ENCODE results near the gene SVIL. TPM values are rescaled to one million over a fixed set of nuclear protein-coding genes. Genes with fewer than 3 reads are reported as not detected.
"Not testable (repeated sequence)": the region's sequence is repeated elsewhere in the genome, so short reads cannot be mapped to it uniquely, and the experiment has no call there.

Gene SVIL
- total and polyA plus RNA-seq, 2 donors (not counting 1 experiment from before 2014, with no cell fraction given): 0.74 to 0.88 TPM

- H3K9ac ChIP-seq (ENCODE audit: low read length): no peak overlapping the region
- H3K4me1 Mint-ChIP-seq: no peaks in the 10 kb centered on the region
- CTCF ChIA-PET: no interaction called here
- no peak overlapping the region for H3K4me3 Mint-ChIP-seq
- H4K20me1 ChIP-seq (ENCODE audit: control insufficient read depth, insufficient read depth, low read length, poor library complexity, severe bottlenecking): no peaks in the 10 kb centered on the region
- H2AFZ ChIP-seq (ENCODE audit: insufficient read depth, low read depth, low read length, poor library complexity, severe bottlenecking): no peak overlapping the region
- peaks cover 6% of the 10 kb centered on the region for H3K27me3 Mint-ChIP-seq
- H3K4me1 ChIP-seq (ENCODE audit: control insufficient read depth in 2 of 2, insufficient read depth in 2 of 2, low read length in 2 of 2): no peaks in the 10 kb centered on the region
- no peak for TF ChIP-seq EZH2 (IDR thresholded peaks at IDR 0.05; ENCODE audit: borderline replicate concordance, insufficient read depth, low read depth, low read length, poor library complexity, severe bottlenecking)
- TF ChIP-seq, protein P1, sequence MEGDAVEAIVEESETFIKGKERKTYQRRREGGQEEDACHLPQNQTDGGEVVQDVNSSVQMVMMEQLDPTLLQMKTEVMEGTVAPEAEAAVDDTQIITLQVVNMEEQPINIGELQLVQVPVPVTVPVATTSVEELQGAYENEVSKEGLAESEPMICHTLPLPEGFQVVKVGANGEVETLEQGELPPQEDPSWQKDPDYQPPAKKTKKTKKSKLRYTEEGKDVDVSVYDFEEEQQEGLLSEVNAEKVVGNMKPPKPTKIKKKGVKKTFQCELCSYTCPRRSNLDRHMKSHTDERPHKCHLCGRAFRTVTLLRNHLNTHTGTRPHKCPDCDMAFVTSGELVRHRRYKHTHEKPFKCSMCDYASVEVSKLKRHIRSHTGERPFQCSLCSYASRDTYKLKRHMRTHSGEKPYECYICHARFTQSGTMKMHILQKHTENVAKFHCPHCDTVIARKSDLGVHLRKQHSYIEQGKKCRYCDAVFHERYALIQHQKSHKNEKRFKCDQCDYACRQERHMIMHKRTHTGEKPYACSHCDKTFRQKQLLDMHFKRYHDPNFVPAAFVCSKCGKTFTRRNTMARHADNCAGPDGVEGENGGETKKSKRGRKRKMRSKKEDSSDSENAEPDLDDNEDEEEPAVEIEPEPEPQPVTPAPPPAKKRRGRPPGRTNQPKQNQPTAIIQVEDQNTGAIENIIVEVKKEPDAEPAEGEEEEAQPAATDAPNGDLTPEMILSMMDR (IDR thresholded peaks at IDR 0.05): no peak
- no peaks in the 10 kb centered on the region for H3K9me3 ChIP-seq (ENCODE audit: control extremely low read depth in 1 of 3, control insufficient read depth in 2 of 3, insufficient read depth in 1 of 3, low read length in 2 of 3)
- no peaks in the 10 kb centered on the region for H3K79me2 ChIP-seq (ENCODE audit: control insufficient read depth, insufficient read depth, low read length)
- intact Hi-C loops (cut with micrococcal nuclease): no loop called here
- WGBS (ENCODE audit: insufficient coverage): no CpG with 5 or more reads among the region's 2 CpGs
- no peak overlapping the region for H3K4me3 ChIP-seq (ENCODE audit: control extremely low read depth in 1 of 5, extremely low read depth in 1 of 5, insufficient read depth in 1 of 5, low read depth in 2 of 5, low read length in 4 of 5)
- H3K27ac ChIP-seq (ENCODE audit: low read length in 2 of 2): no peak overlapping the region
- H3K9me3 Mint-ChIP-seq (ENCODE audit: insufficient read depth): peaks cover 2% of the 10 kb centered on the region
- no peak overlapping the region for H3K4me2 ChIP-seq (replicated peaks; ENCODE audit: low read depth, low read length, poor library complexity, severe bottlenecking)
- no peaks in the 10 kb centered on the region for H3K27me3 ChIP-seq (replicated peaks in 1 of 4; ENCODE audit: control extremely low read depth in 1 of 4, control insufficient read depth in 3 of 4, insufficient read depth in 4 of 4, low read length in 3 of 4)
- no peak for DNase-seq
- no peak overlapping the region for H3K27ac Mint-ChIP-seq
- H3K36me3 ChIP-seq (replicated peaks in 1 of 2; ENCODE audit: control extremely low read depth in 1 of 2, control insufficient read depth in 1 of 2, extremely low read depth in 1 of 2, insufficient read depth in 2 of 2, low read length in 1 of 2): no peaks in the 10 kb centered on the region
- ATAC-seq (ENCODE audit: low read depth): no peak
- POLR2A ChIA-PET: no interaction called here
Measured at GRCh38 chr10:29615195-29615594, 19.6 kb downstream of the SVIL start.

- DNase-seq; POLR2A ChIA-PET; H4K20me1 ChIP-seq (ENCODE audit: control insufficient read depth, insufficient read depth, low read length, poor library complexity, severe bottlenecking); ATAC-seq (ENCODE audit: low read depth); H3K27me3 ChIP-seq (replicated peaks in 1 of 4; ENCODE audit: control extremely low read depth in 1 of 4, control insufficient read depth in 3 of 4, insufficient read depth in 4 of 4, low read length in 3 of 4); H3K79me2 ChIP-seq (ENCODE audit: control insufficient read depth, insufficient read depth, low read length); H3K9me3 Mint-ChIP-seq (ENCODE audit: insufficient read depth); H3K9me3 ChIP-seq (ENCODE audit: control extremely low read depth in 1 of 3, control insufficient read depth in 2 of 3, insufficient read depth in 1 of 3, low read length in 2 of 3); H3K36me3 ChIP-seq (replicated peaks in 1 of 2; ENCODE audit: control extremely low read depth in 1 of 2, control insufficient read depth in 1 of 2, extremely low read depth in 1 of 2, insufficient read depth in 2 of 2, low read length in 1 of 2); H3K27ac Mint-ChIP-seq; CTCF ChIA-PET; H3K4me1 Mint-ChIP-seq; H3K4me1 ChIP-seq (ENCODE audit: control insufficient read depth in 2 of 2, insufficient read depth in 2 of 2, low read length in 2 of 2); H2AFZ ChIP-seq (ENCODE audit: insufficient read depth, low read depth, low read length, poor library complexity, severe bottlenecking); intact Hi-C loops (cut with micrococcal nuclease); H3K9ac ChIP-seq (ENCODE audit: low read length); H3K4me2 ChIP-seq (replicated peaks; ENCODE audit: low read depth, low read length, poor library complexity, severe bottlenecking); H3K4me3 ChIP-seq (ENCODE audit: control extremely low read depth in 1 of 5, extremely low read depth in 1 of 5, insufficient read depth in 1 of 5, low read depth in 2 of 5, low read length in 4 of 5); H3K27me3 Mint-ChIP-seq; H3K27ac ChIP-seq (ENCODE audit: low read length in 2 of 2); H3K4me3 Mint-ChIP-seq: not testable (repeated sequence)
- no CpG with 5 or more reads among the region's 1 CpG for WGBS (ENCODE audit: insufficient coverage)
Measured at GRCh38 chr10:29614289-29614688, 20.5 kb downstream of the SVIL start.
